Tongue (tissue), 2 donors: ENCODE data around the gene TNC. TPM values are rescaled to one million over a fixed set of nuclear protein-coding genes. Genes with fewer than 3 reads are reported as not detected.

ENCODE experiments used
- DNase-seq: peaks from one replicate; pipeline ENCODE4 v3.0.0-alpha.2; 2015
- total RNA-seq: library from RNA; depleted of rRNA; stranded (reverse); fragments of >200 nt; gene quantifications from one replicate; pipeline ENCODE4 v1.2.3, GENCODE V29; 2014

TNC gene
- total RNA-seq, 1 donor from 2014 or later, result 266 TPM

DNA sequence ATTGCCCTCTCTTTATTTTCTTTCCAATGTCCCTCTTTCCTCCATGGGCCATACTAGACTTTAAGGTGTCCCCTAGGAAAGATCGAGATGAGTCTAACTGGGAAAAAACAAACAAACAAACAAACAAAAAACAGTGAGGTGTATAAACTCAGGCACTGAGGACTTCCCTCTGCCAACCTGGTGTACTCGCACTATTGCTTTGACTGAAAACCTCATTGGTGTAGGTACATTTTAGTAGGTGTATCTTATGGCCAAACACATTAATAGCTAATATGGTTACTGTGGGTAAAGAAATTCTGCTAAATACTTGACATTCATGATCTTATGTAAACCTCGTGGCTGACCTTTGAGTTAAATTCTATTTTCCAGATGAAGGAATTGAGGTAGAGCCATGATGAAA is 74.3 kb downstream of the TNC start:
- no peak for DNase-seq

GRCh38 chr9:115042781-115043509 is 75.0 kb downstream of the TNC start:
- DNase-seq, result no peak

- no peak for DNase-seq
Measured at GRCh38 chr9:115039516-115040120, 78.3 kb downstream of the TNC start.

- DNase-seq, result no peak
Measured at GRCh38 chr9:115038178-115038577, 79.8 kb downstream of the TNC start.

DNA sequence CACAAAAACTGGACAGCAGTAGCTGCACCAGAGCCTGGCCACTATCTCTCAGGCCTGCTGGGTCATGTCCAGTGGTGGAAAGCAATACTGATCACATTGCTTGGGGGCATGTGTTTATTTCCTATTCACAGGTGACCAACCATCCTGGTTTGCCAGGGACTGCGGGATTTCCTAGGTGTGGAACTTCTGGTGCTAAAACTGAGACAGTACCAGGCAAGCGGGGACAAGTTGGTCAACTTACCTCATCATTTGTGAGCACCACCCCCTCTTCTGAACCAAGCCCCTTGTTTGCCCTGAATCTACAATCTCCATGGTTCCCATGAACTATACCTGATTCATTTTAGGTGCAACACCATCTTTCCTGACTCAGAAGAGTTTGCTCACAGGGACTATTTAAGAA is 81.3 kb downstream of the TNC start:
- no peak for DNase-seq

GRCh38 chr9:115035841-115036612 is 81.9 kb downstream of the TNC start:
- DNase-seq, result peak; percentile 41

DNA sequence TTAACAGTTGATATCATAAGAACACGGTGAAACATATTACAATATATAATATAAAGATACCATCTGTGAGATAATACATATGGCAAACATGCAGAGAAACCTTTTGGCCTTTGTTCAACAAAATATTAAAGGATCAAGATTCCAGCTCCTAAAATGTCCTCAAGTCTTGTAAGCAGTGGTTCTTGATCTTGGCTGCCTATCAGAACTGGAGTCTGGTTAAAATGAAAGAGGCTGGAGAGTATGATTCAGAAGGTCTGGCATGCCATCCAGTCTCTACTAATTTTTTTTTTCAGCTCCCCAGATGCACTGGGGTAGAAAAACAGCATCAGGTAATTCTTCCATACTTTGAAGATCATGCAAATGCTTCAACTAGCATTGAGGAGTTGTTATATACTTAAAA is 83.2 kb downstream of the TNC start:
- peak; percentile 25 for DNase-seq

DNA sequence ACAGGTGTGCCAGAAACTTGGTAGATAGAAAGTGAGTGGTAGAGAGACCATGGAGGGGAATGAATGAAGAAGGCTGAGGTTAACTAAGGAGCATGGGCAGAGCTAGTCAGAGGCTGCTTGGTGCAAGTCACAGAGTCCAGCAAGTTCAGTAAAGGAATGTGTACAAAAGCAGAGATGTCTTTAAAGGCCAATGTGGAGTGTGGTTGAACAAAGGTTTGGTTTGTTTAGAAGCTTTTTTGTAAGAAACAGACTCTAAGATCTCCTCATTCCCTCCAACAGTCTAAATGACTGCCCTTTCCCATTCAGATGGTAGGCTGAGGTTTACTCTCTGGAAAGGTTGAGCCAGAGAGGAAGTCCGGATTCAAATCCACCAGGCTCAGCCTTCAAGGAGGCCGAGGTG is 84.2 kb downstream of the TNC start:
- DNase-seq, result no peak

DNA sequence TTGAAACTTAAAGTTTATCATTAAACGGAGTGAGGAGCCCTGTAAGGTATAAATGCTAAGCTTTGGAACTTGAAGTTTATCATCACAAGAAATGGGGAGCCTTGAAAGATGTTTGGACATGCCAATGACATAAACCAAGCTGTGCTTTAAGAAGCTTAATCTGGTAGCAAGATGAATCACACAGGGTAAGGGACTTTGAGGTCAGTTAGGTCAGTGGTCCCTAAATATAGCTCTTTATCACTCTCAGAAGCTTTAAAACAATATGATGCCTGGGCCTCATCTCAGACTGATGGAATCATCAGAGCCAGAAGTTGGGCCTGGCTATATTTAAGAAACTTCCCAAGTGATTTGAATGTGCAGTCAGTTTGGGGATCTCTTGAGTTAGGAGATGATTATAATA is 85.7 kb downstream of the TNC start:
- no peak for DNase-seq

GRCh38 chr9:115030006-115030405 is 88.0 kb downstream of the TNC start:
- DNase-seq, result no peak

- no peak for DNase-seq
Measured at GRCh38 chr9:115025721-115026120, 92.2 kb downstream of the TNC start.

GRCh38 chr9:115024925-115025535 is 92.9 kb downstream of the TNC start:
- no peak for DNase-seq

- DNase-seq, result no peak
Measured at GRCh38 chr9:115022760-115023434, 95.1 kb downstream of the TNC start.

- no peak for DNase-seq
Measured at GRCh38 chr9:115018547-115019435, 99.2 kb downstream of the TNC start.

GRCh38 chr9:115016344-115016743 is 101.6 kb downstream of the TNC start:
- DNase-seq, result no peak

DNA sequence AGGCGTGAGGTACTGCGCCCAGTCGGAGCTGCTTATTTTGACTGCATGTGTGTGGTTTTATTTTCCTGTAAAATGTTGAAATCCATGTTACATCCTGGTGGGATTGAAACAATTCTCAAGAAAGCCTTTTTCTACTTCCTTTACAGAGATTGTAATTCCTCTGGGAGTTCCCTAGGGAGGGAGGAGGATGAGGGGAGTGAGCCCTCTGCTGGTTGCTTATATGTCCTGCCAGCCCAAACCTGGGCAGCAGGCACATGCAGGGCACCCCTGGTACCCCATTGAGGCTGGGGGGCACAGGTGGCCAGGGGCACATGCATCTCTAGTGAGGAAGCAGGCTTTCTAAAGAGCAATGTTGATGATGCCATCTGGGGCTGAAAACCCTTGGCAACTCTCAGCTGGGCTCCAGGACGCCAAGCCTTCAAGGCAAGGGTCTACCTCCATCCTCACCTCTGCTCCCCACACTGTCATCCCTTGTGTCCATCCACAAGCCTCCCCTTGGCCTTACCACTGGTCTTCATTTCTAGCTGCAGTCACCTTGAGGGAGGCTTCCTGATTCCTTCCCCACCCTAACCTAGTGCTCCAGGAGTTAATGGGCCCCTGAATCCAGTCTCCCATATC is 102.8 kb downstream of the TNC start:
- DNase-seq, result peak; percentile 41

DNA sequence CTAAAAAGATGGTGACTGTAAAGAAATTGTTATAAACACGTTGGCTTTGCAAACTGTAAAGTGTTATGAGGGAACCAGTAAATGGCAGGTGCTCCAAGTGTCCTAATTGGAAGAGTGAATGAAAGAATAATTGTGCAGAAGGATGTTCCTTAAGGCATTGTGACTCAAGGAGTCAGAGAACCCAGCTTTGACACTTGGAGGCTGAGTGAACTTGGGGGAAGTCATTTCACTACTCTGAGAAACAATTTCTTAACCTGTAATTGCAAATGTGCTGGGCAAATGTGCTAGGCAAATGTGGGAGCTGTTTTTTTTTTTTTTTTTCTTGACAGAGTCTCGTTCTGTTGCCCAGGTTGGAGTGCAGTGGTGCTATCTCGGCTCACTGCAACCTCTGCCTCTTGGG is 103.5 kb downstream of the TNC start:
- no peak for DNase-seq

DNA sequence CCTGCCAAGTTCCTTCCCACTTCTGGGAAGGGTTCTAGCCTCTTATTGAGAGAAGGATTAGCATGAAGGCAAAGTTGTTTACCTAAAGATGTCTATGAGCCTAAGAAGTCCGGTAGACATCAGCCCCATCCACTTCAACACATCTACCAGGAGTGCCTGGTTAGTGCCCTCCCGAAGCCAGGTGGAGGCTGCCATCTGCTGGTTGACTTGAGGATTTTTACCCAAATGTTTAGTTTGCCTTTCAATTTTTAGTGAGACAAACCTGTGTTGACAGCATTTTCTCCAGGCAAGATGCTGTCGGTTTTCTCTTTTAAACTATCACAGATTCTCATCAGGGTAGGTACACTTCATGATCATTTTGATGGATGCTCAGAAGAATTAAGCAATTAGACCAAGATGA is 104.0 kb downstream of the TNC start:
- peak; percentile 90 for DNase-seq

- DNase-seq, result no peak
Measured at GRCh38 chr9:115012486-115012885, 105.5 kb downstream of the TNC start.

DNA sequence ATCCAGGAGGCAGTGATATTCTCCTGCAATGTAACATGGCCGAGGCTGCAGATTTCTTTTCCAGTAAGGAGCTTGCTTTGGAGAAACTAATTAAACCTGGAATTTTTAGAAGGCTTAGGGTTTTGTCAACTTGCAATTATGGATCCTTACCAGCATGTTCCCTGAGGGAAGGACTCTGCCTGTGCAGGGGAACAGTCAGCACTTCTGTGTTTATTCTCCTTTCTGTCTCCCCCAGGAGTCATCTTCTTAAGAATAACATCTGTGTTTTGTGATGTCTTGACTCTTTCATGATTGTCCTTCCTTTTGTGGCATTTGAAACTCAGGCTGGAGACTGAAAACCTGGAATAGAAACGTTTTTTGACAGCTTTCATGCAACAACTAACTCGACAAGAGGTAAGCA is 107.1 kb downstream of the TNC start:
- DNase-seq, result peak; percentile 50
